Aorta (tissue), 5 donors: ENCODE results near the gene UPK3A. TPM values are rescaled to one million over a fixed set of nuclear protein-coding genes. Genes with fewer than 3 reads are reported as not detected.
"Not testable (repeated sequence)": the region's sequence is repeated elsewhere in the genome, so short reads cannot be mapped to it uniquely, and the experiment has no call there.

Experiments used
- ATAC-seq: fragments of 200-7000 bp; cut with Tn5 transposase; one replicate; pipeline ENCODE4 v1.9.1; 2022; ENCODE audit warnings: moderate library complexity; ENCODE audit not compliant: low FRiP score
- DNase-seq, 2 donors: peaks; one replicate each; pipeline ENCODE4 v3.0.0-alpha.2; 2020
- H3K27ac ChIP-seq, 2 donors: one replicate each; pipeline ENCODE4 v1.5.1; 2013; ENCODE audit warnings: low read length in 2 of 2, mild to moderate bottlenecking in 2 of 2, moderate library complexity in 2 of 2, control low read depth in 1 of 2, inconsistent platforms in 1 of 2, low read depth in 1 of 2
- H3K27me3 ChIP-seq, 2 donors: one replicate each; pipeline ENCODE4 v1.6.1; 2013; ENCODE audit warnings: control low read depth in 1 of 2, low read length in 1 of 2, mild to moderate bottlenecking in 1 of 2, moderate library complexity in 1 of 2; ENCODE audit not compliant: insufficient read depth in 2 of 2, control insufficient read depth in 1 of 2
- H3K36me3 ChIP-seq, 2 donors: one replicate each; pipeline ENCODE4 v1.6.1; 2013; ENCODE audit warnings: control low read depth in 1 of 2, low read length in 1 of 2, mild to moderate bottlenecking in 1 of 2; ENCODE audit not compliant: insufficient read depth in 2 of 2, control insufficient read depth in 1 of 2
- H3K4me1 ChIP-seq, 2 donors: one replicate each; pipeline ENCODE4 v1.6.1; 2013; ENCODE audit warnings: low read length in 2 of 2, control low read depth in 1 of 2, mild to moderate bottlenecking in 1 of 2, moderate library complexity in 1 of 2; ENCODE audit not compliant: insufficient read depth in 2 of 2, control insufficient read depth in 1 of 2
- H3K4me3 ChIP-seq, 2 donors: one replicate each; pipeline ENCODE4 v1.5.1; 2013; ENCODE audit warnings: low read length in 2 of 2, control low read depth in 1 of 2, mild to moderate bottlenecking in 1 of 2
- H3K9me3 ChIP-seq: one replicate; pipeline ENCODE4 v1.6.1; 2013; ENCODE audit warnings: mild to moderate bottlenecking, low read length; ENCODE audit not compliant: control insufficient read depth
- WGBS, 2 donors: extraction: QIAGEN DNeasy Blood & Tissue Kit; methylation state at CpG; one replicate each; pipeline ENCODE4 v1.1.7; 2013; 5-methylcytosine and 5-hydroxymethylcytosine counted together
- intact Hi-C, 2 donors: fragments of 100-400 bp; cut with DNase I; formaldehyde crosslinking; loops; one replicate each; pipeline versions ENCODE4 v1.14.2 to v1.15.0; 2022
- polyA plus RNA-seq, 2 donors: library from polyadenylated mRNA; stranded (reverse); fragments of 200-250 nt; gene quantifications; one replicate each; pipeline ENCODE4 v1.2.3, GENCODE V29; 2013
- total RNA-seq, 2 donors: library from RNA; stranded (reverse); fragmentation: NEBNext Ultra II Directional; extraction: Animal tissue kit (Norgen Biotek cat#: 25700); gene quantifications; one replicate each; pipeline ENCODE4 v1.2.1, GENCODE V29; 2021
- donor health status: healthy with polysubstance abuse.
- donor health status: Bipolar disorder and iron deficiency.
- donor health status: DM: no; HTN: no; CAD: no.
- donor health status: DM: no; HTN: no; CAD: no.
- donor health status: DM: yes; HTN: yes; CAD: no.

Gene UPK3A
- total and polyA plus RNA-seq, 4 donors = not detected

GRCh38 chr22:45253039-45253641, 31.6 kb upstream of the UPK3A start:
- whole genome bisulfite sequencing, 2 donors = 76 to 80% methylated on average over 10 of the region's 10 CpGs
- ATAC-seq = no peak
- intact Hi-C loops = no loop called here
- no peaks in the 10 kb centered on the region for H3K9me3 ChIP-seq
- no peak for DNase-seq
- H3K4me1 ChIP-seq = no peaks in the 10 kb centered on the region
- H3K4me3 ChIP-seq = no peak overlapping the region
- H3K27ac ChIP-seq = no peak overlapping the region
- no peaks in the 10 kb centered on the region for H3K27me3 ChIP-seq
- no peaks in the 10 kb centered on the region for H3K36me3 ChIP-seq

GRCh38 chr22:45254388-45254787, 30.4 kb upstream of the UPK3A start:
- H3K27ac ChIP-seq = no peak overlapping the region
- no peaks in the 10 kb centered on the region for H3K27me3 ChIP-seq
- DNase-seq = no peak
- no peaks in the 10 kb centered on the region for H3K36me3 ChIP-seq
- H3K4me3 ChIP-seq = no peak overlapping the region
- intact Hi-C loops = no loop called here
- no peaks in the 10 kb centered on the region for H3K9me3 ChIP-seq
- 93 to 96% methylated on average over 7 of the region's 7 CpGs for WGBS, 2 donors
- ATAC-seq = no peak
- H3K4me1 ChIP-seq = no peaks in the 10 kb centered on the region

- DNase-seq (no peak), ATAC-seq (no peak)
- intact Hi-C loops = no loop called here
- Histone ChIP-seq H3K27me3 (no peaks in the 10 kb centered on the region), H3K9me3 (no peaks in the 10 kb centered on the region), H3K4me3 (no peak overlapping the region), H3K4me1 (no peaks in the 10 kb centered on the region), H3K27ac (no peak overlapping the region), H3K36me3 (no peaks in the 10 kb centered on the region)
- 89 to 91% methylated on average over 6 of the region's 6 CpGs for WGBS, 2 donors
These were observed 29.9 kb upstream of the UPK3A start for GRCh38 chr22:45254789-45255278.

DNA sequence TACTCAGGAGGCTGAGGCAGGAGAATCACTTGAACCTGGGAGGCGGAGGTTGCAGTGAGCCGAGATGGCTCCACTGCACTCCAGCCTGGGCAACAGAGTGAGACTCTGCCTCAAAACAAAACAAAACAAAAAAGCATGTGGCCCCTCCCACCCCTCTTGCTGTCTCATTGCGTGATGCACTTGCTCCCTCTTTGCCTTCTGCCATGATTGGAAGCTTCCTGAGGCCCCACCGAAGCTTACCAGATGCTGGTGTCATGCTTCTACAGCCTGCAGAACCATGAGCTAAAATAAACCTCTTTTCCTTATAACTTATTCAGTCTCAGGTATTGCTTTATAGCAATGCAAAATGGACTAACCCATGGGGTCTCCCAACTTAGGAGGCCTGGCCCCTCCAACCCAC, 26.8 kb upstream of the UPK3A start:
- intact Hi-C loops, H3K9me3 ChIP-seq, H3K36me3 ChIP-seq, H3K27ac ChIP-seq, H3K4me3 ChIP-seq, DNase-seq, H3K4me1 ChIP-seq, H3K27me3 ChIP-seq, ATAC-seq: not testable (repeated sequence)
- WGBS, 2 donors = 87 to 99% methylated on average over 4 of the region's 4 CpGs

DNA sequence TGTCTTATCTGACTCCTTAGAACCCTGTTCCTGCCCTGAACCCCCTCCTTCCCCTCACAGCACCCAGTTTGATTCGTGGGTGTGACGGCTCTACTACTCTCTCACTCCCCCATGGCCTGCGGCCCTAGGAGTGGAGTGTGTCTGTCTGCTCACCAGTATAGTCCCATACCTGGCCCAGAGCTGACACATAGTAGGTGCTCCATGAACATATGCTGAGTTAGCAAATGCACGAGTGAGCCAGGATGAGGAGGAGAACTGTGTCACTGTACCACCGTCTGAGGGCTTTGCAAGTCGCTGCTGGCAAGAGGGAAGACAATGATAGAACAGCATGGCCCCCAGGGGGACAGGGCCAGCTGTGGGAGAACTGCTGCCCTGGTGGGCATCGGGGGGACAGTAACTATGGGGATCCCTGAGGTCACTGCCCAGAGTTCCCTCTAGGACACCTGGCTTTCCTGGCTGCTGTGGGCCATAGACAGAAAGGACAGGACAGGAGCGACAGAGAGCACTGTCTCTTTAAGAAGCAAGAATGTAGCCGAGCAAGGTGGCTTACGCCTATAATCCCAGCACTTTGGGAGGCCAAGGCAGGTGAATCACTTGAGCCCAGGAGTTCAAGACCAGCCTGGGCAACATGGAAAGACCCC, 24.9 kb upstream of the UPK3A start:
- no peak for ATAC-seq
- no peaks in the 10 kb centered on the region for H3K27me3 ChIP-seq
- no peak for DNase-seq
- intact Hi-C loops = loop anchor here in 1 of 2 donors (5.0 kb wide), 1 partner anchor 93 kb away; no protein-coding TSS in a partner anchor
- no peaks in the 10 kb centered on the region for H3K4me1 ChIP-seq
- H3K4me3 ChIP-seq = no peak overlapping the region
- no peak overlapping the region for H3K27ac ChIP-seq
- no peaks in the 10 kb centered on the region for H3K9me3 ChIP-seq
- 78 to 86% methylated on average over 10 of the region's 10 CpGs for WGBS, 2 donors
- H3K36me3 ChIP-seq = no peaks in the 10 kb centered on the region

DNA sequence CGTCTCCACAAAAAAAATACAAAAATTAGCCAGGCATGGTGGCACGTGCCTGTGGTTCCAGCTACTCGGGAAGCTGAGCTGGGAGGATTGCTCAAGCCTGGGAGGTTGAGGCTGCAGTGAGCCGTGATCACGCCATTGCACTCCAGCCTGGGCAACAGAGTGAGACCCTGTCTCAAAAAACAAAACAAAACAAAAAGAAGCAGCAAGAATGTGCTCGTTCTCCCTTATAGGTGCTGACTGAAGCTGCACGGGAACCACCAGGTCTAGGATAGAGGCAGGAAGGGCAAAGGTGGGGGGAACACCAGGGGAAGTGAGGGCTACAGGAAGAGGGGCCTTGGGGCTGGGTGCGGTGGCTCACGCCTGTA, 24.4 kb upstream of the UPK3A start:
- not testable (repeated sequence) for DNase-seq, ATAC-seq, H3K4me1 ChIP-seq, H3K27ac ChIP-seq, H3K27me3 ChIP-seq, H3K4me3 ChIP-seq, H3K9me3 ChIP-seq, H3K36me3 ChIP-seq
- 93 to 95% methylated on average over 9 of the region's 9 CpGs for WGBS, 2 donors
- intact Hi-C loops = loop anchor here in 1 of 2 donors (5.0 kb wide), 1 partner anchor 93 kb away; no protein-coding TSS in a partner anchor

DNA sequence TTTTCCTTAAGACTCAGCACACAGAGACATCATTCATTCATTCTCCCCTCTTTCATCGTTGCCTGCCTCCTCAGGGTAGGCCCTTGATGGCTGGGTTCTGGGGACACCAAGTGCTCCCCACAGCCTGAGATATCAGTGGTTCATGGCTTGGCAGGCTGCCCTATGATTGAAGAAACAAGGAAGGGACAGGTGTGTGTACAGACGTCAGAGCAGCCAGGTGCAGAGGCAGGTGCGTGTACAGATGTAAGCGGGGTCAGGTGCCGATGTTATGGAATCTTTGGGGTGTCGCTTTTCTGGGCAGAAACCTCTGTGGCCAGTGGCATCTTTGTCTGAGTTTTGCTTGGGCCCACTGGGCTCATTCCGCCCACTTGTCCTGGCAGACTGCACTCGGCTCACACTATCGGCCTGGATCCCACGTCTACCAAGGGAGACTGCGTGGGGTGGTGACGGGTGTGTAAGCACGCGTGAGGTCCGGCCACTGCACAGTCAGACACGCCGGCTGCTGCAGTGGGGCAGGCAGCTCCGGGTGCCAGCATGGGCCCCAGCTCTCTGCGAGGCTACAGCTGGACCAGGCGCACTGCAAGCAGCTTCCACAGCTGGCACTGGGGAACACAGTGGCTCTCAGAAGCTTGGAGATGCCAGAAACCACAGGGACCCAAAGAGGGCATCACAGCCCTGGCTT, 23.2 kb upstream of the UPK3A start:
- Histone ChIP-seq H3K27ac (no peak overlapping the region), H3K4me1 (no peaks in the 10 kb centered on the region), H3K36me3 (no peaks in the 10 kb centered on the region), H3K27me3 (no peaks in the 10 kb centered on the region), H3K4me3 (no peak overlapping the region), H3K9me3 (no peaks in the 10 kb centered on the region)
- WGBS, 2 donors = 73 to 77% methylated on average over 20 of the region's 20 CpGs
- intact Hi-C loops = loop anchor here in 1 of 2 donors (5.0 kb wide), 1 partner anchor 94 kb away; no protein-coding TSS in a partner anchor
- no peak for ATAC-seq
- peak in 1 of 2 donors; percentile 51 for DNase-seq

GRCh38 chr22:45262195-45262930, 22.4 kb upstream of the UPK3A start:
- peak; percentile 55 to 76 for DNase-seq
- no peak for ATAC-seq
- intact Hi-C loops = loop anchor here in 1 of 2 donors (5.0 kb wide), 1 partner anchor 95 kb away; no protein-coding TSS in a partner anchor
- no peak overlapping the region for H3K27ac ChIP-seq
- no peaks in the 10 kb centered on the region for H3K9me3 ChIP-seq
- H3K4me1 ChIP-seq = no peaks in the 10 kb centered on the region
- no peaks in the 10 kb centered on the region for H3K36me3 ChIP-seq
- H3K27me3 ChIP-seq = no peaks in the 10 kb centered on the region
- no peak overlapping the region for H3K4me3 ChIP-seq
- WGBS, 2 donors = 75 to 90% methylated on average over 12 to 13 of the region's 13 CpGs
